T-helper 22 cell (primary cell): ENCODE measurements around the gene TPRX1.
"Not testable (repeated sequence)": the region's sequence is repeated elsewhere in the genome, so short reads cannot be mapped to it uniquely, and the experiment has no call there.

Experiments used
- DNase-seq: peaks from one replicate; pipeline ENCODE4 v3.0.0-alpha.2; 2020; ENCODE audit warnings: low read depth

TPRX1 gene

GRCh38 chr19:47804451-47804850 is at the start of gene TPRX1:
Gene TPRX1 (minus strand): TSS chr19:47804551. CDS start chr19:47804539, 12 bp downstream.
- not testable (repeated sequence) for DNase-seq

GRCh38 chr19:47853003-47853402 is 48.7 kb upstream of the TPRX1 start:
- no peak for DNase-seq

GRCh38 chr19:47848823-47849473 is 44.6 kb upstream of the TPRX1 start:
- no peak for DNase-seq

GRCh38 chr19:47848425-47848822 is 44.1 kb upstream of the TPRX1 start:
- DNase-seq = no peak

- no peak for DNase-seq
Measured at GRCh38 chr19:47842941-47843340, 38.6 kb upstream of the TPRX1 start.

- DNase-seq = no peak
Measured at GRCh38 chr19:47839913-47840312, 35.6 kb upstream of the TPRX1 start.

GRCh38 chr19:47839411-47839810 is 35.1 kb upstream of the TPRX1 start:
- no peak for DNase-seq

- no peak for DNase-seq
Measured at GRCh38 chr19:47836038-47836437, 31.7 kb upstream of the TPRX1 start.

GRCh38 chr19:47832723-47833122 is 28.4 kb upstream of the TPRX1 start:
- no peak for DNase-seq

- no peak for DNase-seq
Measured at GRCh38 chr19:47826800-47827199, 22.4 kb upstream of the TPRX1 start.

- DNase-seq = no peak
Measured at GRCh38 chr19:47824396-47824795, 20.0 kb upstream of the TPRX1 start.

GRCh38 chr19:47821460-47822020 is 17.2 kb upstream of the TPRX1 start, which contains the start of gene CRX:
Gene CRX (plus strand): TSS chr19:47821937. CDS start chr19:47834444, 12,507 bp downstream.
- no peak for DNase-seq

GRCh38 chr19:47820410-47820809 is 16.1 kb upstream of the TPRX1 start:
- no peak for DNase-seq

- no peak for DNase-seq
Measured at GRCh38 chr19:47819858-47820257, 15.5 kb upstream of the TPRX1 start.

- not testable (repeated sequence) for DNase-seq
Measured at GRCh38 chr19:47818221-47818620, 13.9 kb upstream of the TPRX1 start.

- DNase-seq = not testable (repeated sequence)
Measured at GRCh38 chr19:47816270-47816669, 11.9 kb upstream of the TPRX1 start.

- no peak for DNase-seq
Measured at GRCh38 chr19:47813995-47814328, 9.6 kb upstream of the TPRX1 start.

- peak; percentile 32 for DNase-seq
Measured at GRCh38 chr19:47813304-47813994, 9.1 kb upstream of the TPRX1 start.

- DNase-seq = no peak
Measured at GRCh38 chr19:47806435-47806834, 2.1 kb upstream of the TPRX1 start.

GRCh38 chr19:47805313-47805712 is 962 bp upstream of the TPRX1 start:
- no peak for DNase-seq

- DNase-seq = not testable (repeated sequence)
Measured at GRCh38 chr19:47803671-47804070, 680 bp downstream of the TPRX1 start.

GRCh38 chr19:47803148-47803547 is 1.2 kb downstream of the TPRX1 start:
- DNase-seq = not testable (repeated sequence)

GRCh38 chr19:47802521-47803043 is 1.8 kb downstream of the TPRX1 start:
- no peak for DNase-seq
